Diencephalon (tissue), 1 donor: Measurements from ENCODE around the gene CHRNB2. TPM values are rescaled to one million over a fixed set of nuclear protein-coding genes. Genes with fewer than 3 reads are reported as not detected.

Experiments used
- total RNA-seq: library from RNA; depleted of rRNA; stranded (reverse); fragments of >200 nt; gene quantifications from one replicate; pipeline ENCODE4 v1.2.3, GENCODE V29; 2014

Gene CHRNB2
- total RNA-seq = 31.6 TPM

GRCh38 chr1:154567386-154568156 lies at the start of gene CHRNB2:
Gene CHRNB2, plus strand, starts transcription at chr1:154567778. Its CDS starts 267 bp downstream, at chr1:154568045.

GRCh38 chr1:154557939-154558719 lies 9.4 kb upstream of the CHRNB2 start, which contains the start of gene UBE2Q1:
Gene UBE2Q1, minus strand, starts transcription at chr1:154558662. Its CDS starts 109 bp downstream, at chr1:154558553.

GRCh38 chr1:154607609-154608396 lies 40.2 kb downstream of the CHRNB2 start, which contains the start of gene ADAR:
Gene ADAR, minus strand, starts transcription at chr1:154608186. Its CDS starts 180 bp downstream, at chr1:154608006.

Other genes starting within 250 kb of the CHRNB2 start
- gene AQP10, start 246.7 kb upstream of the CHRNB2 start, total RNA-seq = not detected
- 33.9 TPM for gene ATP8B2, start 242.3 kb upstream of the CHRNB2 start, total RNA-seq
- gene IL6R, start 162.4 kb upstream of the CHRNB2 start, total RNA-seq = 3.9 TPM
- 0.46 TPM for gene TDRD10, start 65.6 kb upstream of the CHRNB2 start, total RNA-seq
- gene SHE, start 65.4 kb upstream of the CHRNB2 start, total RNA-seq = 2.5 TPM
- gene UBE2Q1, start 9.1 kb upstream of the CHRNB2 start, total RNA-seq = 26.3 TPM
- 108 TPM for gene ADAR, start 40.4 kb downstream of the CHRNB2 start, total RNA-seq